Keratinocyte (primary cell): ENCODE data around the gene CCDC74A. TPM values are rescaled to one million over a fixed set of nuclear protein-coding genes. Genes with fewer than 3 reads are reported as not detected.
"Not testable (repeated sequence)": the region's sequence is repeated elsewhere in the genome, so short reads cannot be mapped to it uniquely, and the experiment has no call there.

Experiments used
- DNase-seq: peaks from one replicate; pipeline ENCODE4 v3.0.0-alpha.2; 2011; ENCODE audit warnings: low read depth, missing footprints, low spot score
- FAIRE-seq: peaks from 2 replicates; lab custom pipeline; 2011; peaks lifted over from hg19 to GRCh38; lab: Jason Lieb, UNC
- H2AFZ ChIP-seq: 2 replicates; pipeline ENCODE4 v1.6.0; 2012; ENCODE audit warnings: low read length, control low read depth, inconsistent platforms; ENCODE audit not compliant: control insufficient read depth
- H3K27ac ChIP-seq: 2 replicates; pipeline ENCODE4 v1.5.1; 2011; ENCODE audit warnings: low read length; ENCODE audit not compliant: control insufficient read depth, insufficient read depth
- H3K27me3 ChIP-seq: 3 replicates; pipeline ENCODE4 v1.6.0; 2011; ENCODE audit warnings: low read length; ENCODE audit not compliant: control insufficient read depth, insufficient read depth; ENCODE audit errors: extremely low read depth
- H3K36me3 ChIP-seq, 2 experiments: 2 replicates in 1 of 2; 3 replicates in 1 of 2; pipeline ENCODE4 v1.5.1; 2011; ENCODE audit warnings: low read length in 2 of 2, mild to moderate bottlenecking in 1 of 2; ENCODE audit not compliant: control insufficient read depth in 2 of 2, insufficient read depth in 2 of 2; ENCODE audit errors: extremely low read depth in 1 of 2
- H3K4me1 ChIP-seq: 3 replicates; pipeline ENCODE4 v1.5.1; 2011; ENCODE audit warnings: low read length; ENCODE audit not compliant: control insufficient read depth, insufficient read depth; ENCODE audit errors: extremely low read depth
- H3K4me2 ChIP-seq: 3 replicates; pipeline ENCODE4 v1.6.0; 2011; ENCODE audit warnings: low read depth, low read length; ENCODE audit not compliant: control insufficient read depth, insufficient read depth; ENCODE audit errors: extremely low read depth
- H3K4me3 ChIP-seq, 3 experiments: fragments of 200-600 bp in 1 of 3; sonication (generic) in 1 of 3; 2 replicates in 2 of 3; 3 replicates in 1 of 3; pipeline ENCODE4 v1.5.1; 2011 to 2016; ENCODE audit warnings: low read length in 3 of 3, mild to moderate bottlenecking in 3 of 3, control low read depth in 2 of 3, inconsistent platforms in 1 of 3, low read depth in 1 of 3, mixed read lengths in 1 of 3, mixed run types in 1 of 3, moderate library complexity in 1 of 3; ENCODE audit not compliant: control insufficient read depth in 2 of 3, insufficient read depth in 2 of 3; ENCODE audit errors: extremely low read depth in 1 of 3
- H3K79me2 ChIP-seq: 2 replicates; pipeline ENCODE4 v1.6.0; 2012; ENCODE audit warnings: low read length; ENCODE audit not compliant: control insufficient read depth, insufficient read depth
- H3K9ac ChIP-seq: 3 replicates; pipeline ENCODE4 v1.6.0; 2011; ENCODE audit warnings: low read length; ENCODE audit not compliant: control insufficient read depth, insufficient read depth; ENCODE audit errors: extremely low read depth
- H3K9me1 ChIP-seq: 3 replicates; pipeline ENCODE4 v1.6.0; 2011; ENCODE audit warnings: low read length; ENCODE audit not compliant: control insufficient read depth, insufficient read depth; ENCODE audit errors: extremely low read depth
- H3K9me3 ChIP-seq: 2 replicates; pipeline ENCODE4 v1.5.1; 2012; ENCODE audit warnings: low read depth, low read length; ENCODE audit not compliant: control insufficient read depth
- H4K20me1 ChIP-seq: 3 replicates; pipeline ENCODE4 v1.6.0; 2011; ENCODE audit warnings: low read length; ENCODE audit not compliant: control insufficient read depth, insufficient read depth; ENCODE audit errors: extremely low read depth
- EZH2 ChIP-seq: IDR thresholded peaks from one replicate; pipeline ENCODE4 v1.6.1; 2012; ENCODE audit warnings: inconsistent platforms, mild to moderate bottlenecking, low read length, moderate library complexity
- dilution Hi-C: fragments of 300-500 bp; cut with MboI; formaldehyde crosslinking; loops from one replicate; pipeline ENCODE4 v1.7.0; 2020; ENCODE audit warnings: low sequenced_read_pairs; ENCODE audit not compliant: extremely low pct_ligation_motif_present
- polyA plus RNA-seq, 5 experiments: library from polyadenylated mRNA; depleted of rRNA in 3 of 5; stranded (reverse) in 3 of 5; stranded (forward) in 1 of 5; unstranded in 1 of 5; fragments of >200 nt; gene quantifications; 1 replicate in 1 of 5; 2 replicates in 3 of 5; 3 replicates in 1 of 5; pipeline versions ENCODE4 v1.2.1 to v1.2.3, GENCODE V29; 2011 to 2012; ENCODE audit warnings: missing spikeins in 2 of 5, low read depth in 1 of 5, low replicate concordance in 1 of 5
- TF ChIP-seq, protein P1 (sequence below), 3 experiments: IDR thresholded peaks in 1 of 3; conservative IDR thresholded peaks in 1 of 3; optimal IDR thresholded peaks in 1 of 3; 2 replicates in 2 of 3; 3 replicates in 1 of 3; pipeline versions ENCODE3 to v1.5.1; 2011; ENCODE audit warnings: low read length in 3 of 3, mild to moderate bottlenecking in 3 of 3, moderate library complexity in 2 of 3, control low read depth in 1 of 3, inconsistent platforms in 1 of 3; ENCODE audit not compliant: insufficient read depth in 2 of 3; ENCODE audit errors: extremely low read depth in 1 of 3

Gene CCDC74A
- polyA plus RNA-seq, 1 donor (not counting 4 experiments of a cell fraction or from before 2014, with no cell fraction given), result 4.3 TPM

- H3K27ac ChIP-seq, H3K4me1 ChIP-seq, H3K9ac ChIP-seq, H3K4me3 ChIP-seq, dilution Hi-C loops, H3K9me3 ChIP-seq, H3K36me3 ChIP-seq, DNase-seq, H3K79me2 ChIP-seq, H4K20me1 ChIP-seq, H2AFZ ChIP-seq, H3K27me3 ChIP-seq, FAIRE-seq, H3K9me1 ChIP-seq, H3K4me2 ChIP-seq: not testable (repeated sequence)
Observed at GRCh38 chr2:131536841-131537240, 9.2 kb downstream of the CCDC74A start.

DNA sequence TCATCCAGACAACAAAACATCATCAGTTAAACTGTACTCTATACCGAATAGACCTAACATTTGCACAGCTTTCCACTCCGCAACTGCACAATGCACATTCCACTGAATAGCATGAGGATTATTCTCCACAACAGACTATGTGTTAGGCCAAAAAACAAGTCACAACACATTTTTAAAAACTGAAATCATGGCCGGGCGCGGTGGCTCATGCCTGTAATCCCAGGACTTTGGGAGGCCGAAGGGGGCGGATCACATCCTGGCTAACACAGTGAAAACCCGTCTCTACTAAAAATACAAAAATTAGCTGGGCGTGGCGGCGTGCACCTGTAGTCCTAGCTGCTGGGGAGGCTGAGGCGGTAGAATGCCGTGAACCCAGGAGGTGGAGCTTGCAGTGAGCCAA lies 11.2 kb downstream of the CCDC74A start:
- H2AFZ ChIP-seq, H3K9me3 ChIP-seq, H3K36me3 ChIP-seq, FAIRE-seq, DNase-seq, H3K4me2 ChIP-seq, H3K4me1 ChIP-seq, H3K27ac ChIP-seq, H3K27me3 ChIP-seq, H3K4me3 ChIP-seq, dilution Hi-C loops, H3K9me1 ChIP-seq, H3K9ac ChIP-seq, H3K79me2 ChIP-seq, H4K20me1 ChIP-seq: not testable (repeated sequence)

DNA sequence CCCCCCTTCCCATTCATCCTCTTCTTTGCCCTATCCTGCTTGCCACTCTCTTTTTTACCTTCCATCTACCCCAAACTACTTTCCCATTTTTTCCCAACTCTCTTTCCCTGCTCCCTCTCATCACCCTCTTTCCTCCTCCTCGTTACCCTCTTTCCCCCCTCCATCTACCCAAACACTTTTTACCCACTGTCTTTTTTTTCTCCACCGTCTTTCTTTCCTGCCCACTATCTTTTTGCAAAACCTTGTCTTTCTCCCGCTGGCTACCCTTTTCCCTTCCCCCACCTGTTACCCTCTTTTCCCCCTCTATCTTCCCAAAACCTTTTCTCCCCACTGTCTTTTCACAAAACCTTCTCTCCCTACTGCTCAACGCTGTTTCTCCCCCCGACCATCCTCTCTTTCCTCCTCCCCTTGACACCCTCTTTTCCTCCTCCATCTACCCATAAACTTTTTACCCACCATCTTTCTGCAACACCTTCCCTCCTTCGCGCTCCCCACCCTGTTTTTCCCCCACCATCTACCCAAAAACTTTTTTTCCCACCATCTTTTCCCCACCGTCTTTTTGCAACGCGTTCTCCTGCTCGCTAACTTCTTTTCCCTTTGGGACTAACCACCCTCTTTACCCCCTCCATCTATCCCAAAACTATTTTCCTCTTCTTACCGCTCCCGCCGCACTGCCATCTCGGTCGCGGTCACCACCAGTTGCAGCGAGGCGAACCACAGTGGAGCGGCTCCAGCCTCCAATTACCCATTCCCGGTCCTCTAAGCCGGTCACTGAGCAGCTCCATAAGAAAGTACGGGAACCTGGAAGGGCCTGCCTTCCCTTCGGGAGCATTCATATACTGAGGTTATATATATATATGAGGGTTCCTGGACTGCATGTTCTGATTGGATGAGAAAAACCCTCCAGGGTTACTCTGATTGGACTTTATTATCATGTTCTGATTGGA lies 15.0 kb downstream of the CCDC74A start:
- Histone ChIP-seq H3K27ac (no peak overlapping the region), H3K4me1 (no peaks in the 10 kb centered on the region), H4K20me1 (no peaks in the 10 kb centered on the region), H3K9ac (no peak overlapping the region), H3K4me3 (no peak overlapping the region), H3K9me1 (no peaks in the 10 kb centered on the region), H3K9me3 (no peaks in the 10 kb centered on the region), H2AFZ (no peak overlapping the region), H3K36me3 (no peaks in the 10 kb centered on the region), H3K4me2 (no peak overlapping the region), H3K27me3 (no peaks in the 10 kb centered on the region), H3K79me2 (no peaks in the 10 kb centered on the region)
- DNase-seq, result no peak
- no peak for FAIRE-seq
- no peak for TF ChIP-seq EZH2
- TF ChIP-seq, protein P1, sequence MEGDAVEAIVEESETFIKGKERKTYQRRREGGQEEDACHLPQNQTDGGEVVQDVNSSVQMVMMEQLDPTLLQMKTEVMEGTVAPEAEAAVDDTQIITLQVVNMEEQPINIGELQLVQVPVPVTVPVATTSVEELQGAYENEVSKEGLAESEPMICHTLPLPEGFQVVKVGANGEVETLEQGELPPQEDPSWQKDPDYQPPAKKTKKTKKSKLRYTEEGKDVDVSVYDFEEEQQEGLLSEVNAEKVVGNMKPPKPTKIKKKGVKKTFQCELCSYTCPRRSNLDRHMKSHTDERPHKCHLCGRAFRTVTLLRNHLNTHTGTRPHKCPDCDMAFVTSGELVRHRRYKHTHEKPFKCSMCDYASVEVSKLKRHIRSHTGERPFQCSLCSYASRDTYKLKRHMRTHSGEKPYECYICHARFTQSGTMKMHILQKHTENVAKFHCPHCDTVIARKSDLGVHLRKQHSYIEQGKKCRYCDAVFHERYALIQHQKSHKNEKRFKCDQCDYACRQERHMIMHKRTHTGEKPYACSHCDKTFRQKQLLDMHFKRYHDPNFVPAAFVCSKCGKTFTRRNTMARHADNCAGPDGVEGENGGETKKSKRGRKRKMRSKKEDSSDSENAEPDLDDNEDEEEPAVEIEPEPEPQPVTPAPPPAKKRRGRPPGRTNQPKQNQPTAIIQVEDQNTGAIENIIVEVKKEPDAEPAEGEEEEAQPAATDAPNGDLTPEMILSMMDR (optimal IDR thresholded peaks at IDR 0.05 in 1 of 3, IDR thresholded peaks at IDR 0.05 in 1 of 3, conservative IDR thresholded peaks at IDR 0.05 in 1 of 3; ENCODE audit: extremely low read depth in 1 of 3, insufficient read depth in 2 of 3, low read length in 3 of 3), result no peak
- dilution Hi-C loops, result no loop called here
